GM21717 (cell line): ENCODE results near the gene LSM8.
"Not testable (repeated sequence)": the region's sequence is repeated elsewhere in the genome, so short reads cannot be mapped to it uniquely, and the experiment has no call there.

Source experiments
- ATAC-seq: cut with Tn5 transposase; IDR thresholded peaks from one replicate; pipeline ENCODE4 v1.9.1; 2021; ENCODE audit warnings: mild to moderate bottlenecking, moderate library complexity; ENCODE audit not compliant: unreplicated experiment

Gene LSM8

GRCh38 chr7:118183786-118184564, at the start of gene LSM8:
TSS of gene LSM8 (plus strand) at chr7:118184164. CDS start at chr7:118184224, 60 bp downstream.
- ATAC-seq = peak; percentile 97

GRCh38 chr7:118134420-118134819, 49.5 kb upstream of the LSM8 start:
- not testable (repeated sequence) for ATAC-seq

- no peak for ATAC-seq
Observed at GRCh38 chr7:118140468-118140867, 43.5 kb upstream of the LSM8 start.

- ATAC-seq = no peak
Observed at GRCh38 chr7:118142012-118142411, 42.0 kb upstream of the LSM8 start.

- ATAC-seq = no peak
Observed at GRCh38 chr7:118148930-118149329, 35.0 kb upstream of the LSM8 start.

- ATAC-seq = no peak
Observed at GRCh38 chr7:118149394-118149793, 34.6 kb upstream of the LSM8 start.

- no peak for ATAC-seq
Observed at GRCh38 chr7:118151671-118152070, 32.3 kb upstream of the LSM8 start.

GRCh38 chr7:118152149-118152548, 31.8 kb upstream of the LSM8 start:
- no peak for ATAC-seq

- no peak for ATAC-seq
Observed at GRCh38 chr7:118152654-118153053, 31.3 kb upstream of the LSM8 start.

- ATAC-seq = no peak
Observed at GRCh38 chr7:118153551-118154177, 30.3 kb upstream of the LSM8 start.

- ATAC-seq = no peak
Observed at GRCh38 chr7:118158766-118159165, 25.2 kb upstream of the LSM8 start.

GRCh38 chr7:118169146-118169545, 14.8 kb upstream of the LSM8 start:
- ATAC-seq = no peak

- no peak for ATAC-seq
Observed at GRCh38 chr7:118175740-118176139, 8.2 kb upstream of the LSM8 start.

GRCh38 chr7:118179191-118179590, 4.8 kb upstream of the LSM8 start:
- no peak for ATAC-seq

- ATAC-seq = no peak
Observed at GRCh38 chr7:118182593-118183427, 1.2 kb upstream of the LSM8 start.

- peak; percentile 2 for ATAC-seq
Observed at GRCh38 chr7:118183428-118183785, 557 bp upstream of the LSM8 start.

- ATAC-seq = no peak
Observed at GRCh38 chr7:118184565-118184940, 589 bp downstream of the LSM8 start.

- ATAC-seq = no peak
Observed at GRCh38 chr7:118185163-118185860, 1.3 kb downstream of the LSM8 start.

- ATAC-seq = no peak
Observed at GRCh38 chr7:118186501-118186900, 2.5 kb downstream of the LSM8 start.

- no peak for ATAC-seq
Observed at GRCh38 chr7:118194571-118194970, 10.6 kb downstream of the LSM8 start.

GRCh38 chr7:118195837-118196474, 12.0 kb downstream of the LSM8 start:
- peak; percentile 89 for ATAC-seq
